Activated naive CD4-positive, alpha-beta T cell treated with anti-CD3 and anti-CD28 coated beads, Interleukin-2, amount 10 ng/mL, durations not matched to agents 7 days and 5 days (primary cell): ENCODE measurements around the gene FGFR2.

Experiments used
- CTCF ChIA-PET: fragments of 350-600 bp; sonication (Branson Sonifier 250); formaldehyde crosslinking; loops from one replicate; lab custom pipeline; 2021; ENCODE audit warnings: antibody characterized with exemption; lab: Charles Lee
- DNase-seq: peaks from one replicate; pipeline ENCODE4 v3.0.0-alpha.2; 2020
- H3K27ac Mint-ChIP-seq: one replicate; pipeline ENCODE4 v1.8.0; 2021; ENCODE audit warnings: mild to moderate bottlenecking, moderate library complexity, mixed read lengths
- H3K27me3 Mint-ChIP-seq: one replicate; pipeline ENCODE4 v1.8.0; 2021; ENCODE audit warnings: mild to moderate bottlenecking, mixed read lengths
- H3K36me3 Mint-ChIP-seq: one replicate; pipeline ENCODE4 v1.8.0; 2021; ENCODE audit warnings: mixed read lengths
- H3K4me1 Mint-ChIP-seq: one replicate; pipeline ENCODE4 v1.8.0; 2021; ENCODE audit warnings: mixed read lengths
- H3K4me3 Mint-ChIP-seq: one replicate; pipeline ENCODE4 v1.8.0; 2021; ENCODE audit warnings: mild to moderate bottlenecking, moderate library complexity, mixed read lengths
- H3K9me3 Mint-ChIP-seq: one replicate; pipeline ENCODE4 v1.8.0; 2021; ENCODE audit warnings: mixed read lengths

The FGFR2 gene

GRCh38 chr10:121598263-121599249 is at the start of gene FGFR2:
Gene FGFR2 (minus strand): TSS chr10:121598444. CDS start chr10:121593817, 4,627 bp downstream.
- H3K9me3 Mint-ChIP-seq: no peaks in the 10 kb centered on the region
- CTCF ChIA-PET: interaction anchor here (0.7 to 0.9 kb wide), 2 partner anchors 10 to 44 kb away, joined by 3 to 4 read pairs; no protein-coding TSS in a partner anchor

GRCh38 chr10:121647401-121647800 is 49.2 kb upstream of the FGFR2 start:
- Mint-ChIP-seq H3K9me3 (peaks cover 3% of the 10 kb centered on the region), H3K4me3 (no peak overlapping the region), H3K4me1 (no peaks in the 10 kb centered on the region), H3K36me3 (no peaks in the 10 kb centered on the region), H3K27ac (no peak overlapping the region), H3K27me3 (no peaks in the 10 kb centered on the region)
- no peak for DNase-seq
- CTCF ChIA-PET: no interaction called here

More at GRCh38 chr10:121598263-121599249, at the start of gene FGFR2:
- Mint-ChIP-seq H3K36me3 (peaks cover 3% of the 10 kb centered on the region), H3K4me1 (peaks cover 6% of the 10 kb centered on the region), H3K27ac (no peak within 1 kb of the TSS), H3K4me3 (peak within 1 kb of the TSS; percentile 37), H3K27me3 (peaks cover 73% of the 10 kb centered on the region)
- peak; percentile 45 for DNase-seq

GRCh38 chr10:121645696-121646095 is 47.5 kb upstream of the FGFR2 start:
- Mint-ChIP-seq H3K4me3 (no peak overlapping the region), H3K9me3 (peaks cover 12% of the 10 kb centered on the region), H3K36me3 (no peaks in the 10 kb centered on the region), H3K27me3 (no peaks in the 10 kb centered on the region), H3K4me1 (no peaks in the 10 kb centered on the region), H3K27ac (no peak overlapping the region)
- CTCF ChIA-PET: no interaction called here
- DNase-seq: no peak

GRCh38 chr10:121644501-121644900 is 46.3 kb upstream of the FGFR2 start:
- DNase-seq: no peak
- H3K27me3 Mint-ChIP-seq: no peaks in the 10 kb centered on the region
- CTCF ChIA-PET: no interaction called here
- no peak overlapping the region for H3K27ac Mint-ChIP-seq
- H3K9me3 Mint-ChIP-seq: peaks cover 12% of the 10 kb centered on the region
- H3K4me3 Mint-ChIP-seq: no peak overlapping the region
- H3K4me1 Mint-ChIP-seq: no peaks in the 10 kb centered on the region
- H3K36me3 Mint-ChIP-seq: no peaks in the 10 kb centered on the region

GRCh38 chr10:121640266-121640665 is 42.0 kb upstream of the FGFR2 start:
- CTCF ChIA-PET: no interaction called here
- Mint-ChIP-seq H3K36me3 (no peaks in the 10 kb centered on the region), H3K4me1 (no peaks in the 10 kb centered on the region), H3K27me3 (no peaks in the 10 kb centered on the region), H3K27ac (no peak overlapping the region), H3K9me3 (peaks cover 18% of the 10 kb centered on the region), H3K4me3 (no peak overlapping the region)
- DNase-seq: no peak

GRCh38 chr10:121639416-121639815 is 41.2 kb upstream of the FGFR2 start:
- CTCF ChIA-PET: interaction anchor here (0.7 kb wide), 1 partner anchor 524 kb away, joined by 3 read pairs; no protein-coding TSS in a partner anchor
- Mint-ChIP-seq H3K4me1 (no peaks in the 10 kb centered on the region), H3K4me3 (no peak overlapping the region), H3K36me3 (no peaks in the 10 kb centered on the region), H3K9me3 (peaks cover 18% of the 10 kb centered on the region), H3K27me3 (no peaks in the 10 kb centered on the region), H3K27ac (no peak overlapping the region)
- no peak for DNase-seq

GRCh38 chr10:121637437-121637836 is 39.2 kb upstream of the FGFR2 start:
- no peak for DNase-seq
- H3K9me3 Mint-ChIP-seq: peaks cover 14% of the 10 kb centered on the region
- H3K4me1 Mint-ChIP-seq: no peaks in the 10 kb centered on the region
- H3K36me3 Mint-ChIP-seq: no peaks in the 10 kb centered on the region
- H3K27ac Mint-ChIP-seq: no peak overlapping the region
- CTCF ChIA-PET: no interaction called here
- H3K4me3 Mint-ChIP-seq: no peak overlapping the region
- no peaks in the 10 kb centered on the region for H3K27me3 Mint-ChIP-seq

- H3K4me3 Mint-ChIP-seq: no peak overlapping the region
- DNase-seq: no peak
- no peaks in the 10 kb centered on the region for H3K36me3 Mint-ChIP-seq
- CTCF ChIA-PET: no interaction called here
- no peaks in the 10 kb centered on the region for H3K27me3 Mint-ChIP-seq
- H3K4me1 Mint-ChIP-seq: no peaks in the 10 kb centered on the region
- no peak overlapping the region for H3K27ac Mint-ChIP-seq
- H3K9me3 Mint-ChIP-seq: peaks cover 3% of the 10 kb centered on the region
Measured at GRCh38 chr10:121633056-121633455, 34.8 kb upstream of the FGFR2 start.

GRCh38 chr10:121631365-121632029 is 33.3 kb upstream of the FGFR2 start:
- no peak for DNase-seq
- CTCF ChIA-PET: no interaction called here
- Mint-ChIP-seq H3K4me1 (no peaks in the 10 kb centered on the region), H3K4me3 (no peak overlapping the region), H3K36me3 (no peaks in the 10 kb centered on the region), H3K27ac (no peak overlapping the region), H3K27me3 (no peaks in the 10 kb centered on the region), H3K9me3 (no peaks in the 10 kb centered on the region)

- Mint-ChIP-seq H3K4me3 (no peak overlapping the region), H3K27ac (no peak overlapping the region)
Measured at GRCh38 chr10:121628859-121629258, 30.6 kb upstream of the FGFR2 start.

GRCh38 chr10:121627876-121628581 is 29.8 kb upstream of the FGFR2 start:
- Mint-ChIP-seq H3K4me3 (no peak overlapping the region), H3K27ac (no peak overlapping the region), H3K36me3 (no peaks in the 10 kb centered on the region), H3K27me3 (no peaks in the 10 kb centered on the region), H3K4me1 (no peaks in the 10 kb centered on the region), H3K9me3 (no peaks in the 10 kb centered on the region)
- no peak for DNase-seq
- CTCF ChIA-PET: no interaction called here

More at GRCh38 chr10:121628859-121629258, 30.6 kb upstream of the FGFR2 start:
- Mint-ChIP-seq H3K36me3 (no peaks in the 10 kb centered on the region), H3K27me3 (no peaks in the 10 kb centered on the region), H3K9me3 (no peaks in the 10 kb centered on the region), H3K4me1 (no peaks in the 10 kb centered on the region)
- CTCF ChIA-PET: no interaction called here
- DNase-seq: no peak

GRCh38 chr10:121624836-121625486 is 26.7 kb upstream of the FGFR2 start:
- Mint-ChIP-seq H3K4me3 (no peak overlapping the region), H3K9me3 (no peaks in the 10 kb centered on the region), H3K4me1 (no peaks in the 10 kb centered on the region), H3K27ac (no peak overlapping the region), H3K27me3 (no peaks in the 10 kb centered on the region), H3K36me3 (no peaks in the 10 kb centered on the region)
- no peak for DNase-seq
- CTCF ChIA-PET: no interaction called here

- CTCF ChIA-PET: no interaction called here
- H3K4me1 Mint-ChIP-seq: no peaks in the 10 kb centered on the region
- H3K4me3 Mint-ChIP-seq: no peak overlapping the region
- DNase-seq: no peak
- no peaks in the 10 kb centered on the region for H3K36me3 Mint-ChIP-seq
- H3K27me3 Mint-ChIP-seq: no peaks in the 10 kb centered on the region
- H3K27ac Mint-ChIP-seq: no peak overlapping the region
- H3K9me3 Mint-ChIP-seq: no peaks in the 10 kb centered on the region
Measured at GRCh38 chr10:121618906-121619305, 20.7 kb upstream of the FGFR2 start.

GRCh38 chr10:121617176-121617575 is 18.9 kb upstream of the FGFR2 start:
- CTCF ChIA-PET: no interaction called here

More at GRCh38 chr10:121617176-121617575, 18.9 kb upstream of the FGFR2 start:
- Mint-ChIP-seq H3K4me3 (no peak overlapping the region), H3K9me3 (no peaks in the 10 kb centered on the region), H3K4me1 (no peaks in the 10 kb centered on the region), H3K27ac (no peak overlapping the region), H3K27me3 (no peaks in the 10 kb centered on the region), H3K36me3 (no peaks in the 10 kb centered on the region)
- DNase-seq: no peak
